ENCODE measurements around the gene CGB5.
"Not testable (repeated sequence)": the region's sequence is repeated elsewhere in the genome, so short reads cannot be mapped to it uniquely, and the experiment has no call there.

The CGB5 gene

GRCh38 chr19:49020931-49021895 is 22.4 kb upstream of the CGB5 start:
- DNase-seq (ENCODE audit: low read depth in 4 of 4, low spot score in 1 of 4) = no peak

- no peak for DNase-seq (ENCODE audit: low read depth in 4 of 4, low spot score in 1 of 4)
Measured at GRCh38 chr19:49022116-49022515, 21.5 kb upstream of the CGB5 start.

GRCh38 chr19:49024233-49024632 is 19.4 kb upstream of the CGB5 start, which contains the start of gene CGB3:
TSS of gene CGB3 (minus strand) at chr19:49024333. CDS start at chr19:49023971, 362 bp downstream.
- DNase-seq (ENCODE audit: low read depth in 4 of 4, low spot score in 1 of 4) = not testable (repeated sequence)

- not testable (repeated sequence) for DNase-seq (ENCODE audit: low read depth in 4 of 4, low spot score in 1 of 4)
Measured at GRCh38 chr19:49025088-49025487, 18.6 kb upstream of the CGB5 start.

- DNase-seq (ENCODE audit: low read depth in 4 of 4, low spot score in 1 of 4) = not testable (repeated sequence)
Measured at GRCh38 chr19:49025599-49025998, 18.0 kb upstream of the CGB5 start.

GRCh38 chr19:49028686-49029085 is 15.0 kb upstream of the CGB5 start:
- DNase-seq (ENCODE audit: low read depth in 4 of 4, low spot score in 1 of 4) = not testable (repeated sequence)

GRCh38 chr19:49029749-49030148 is 13.9 kb upstream of the CGB5 start:
- DNase-seq (ENCODE audit: low read depth in 4 of 4, low spot score in 1 of 4) = not testable (repeated sequence)

- DNase-seq (ENCODE audit: low read depth in 4 of 4, low spot score in 1 of 4) = not testable (repeated sequence)
Measured at GRCh38 chr19:49030323-49030722, 13.3 kb upstream of the CGB5 start.

- DNase-seq (ENCODE audit: low read depth in 4 of 4, low spot score in 1 of 4) = peak in 3 of 4 experiments; percentile 42 to 65 (median 57)
Measured at GRCh38 chr19:49031642-49032301, 11.9 kb upstream of the CGB5 start, which contains the start of gene CGB2. TSS of gene CGB2 (plus strand) at chr19:49031890. CDS start at chr19:49032096, 206 bp downstream.

GRCh38 chr19:49036815-49037214 is 6.8 kb upstream of the CGB5 start, which contains the start of gene CGB1:
TSS of gene CGB1 (minus strand) at chr19:49036895. CDS start at chr19:49036711, 184 bp downstream.
- peak in 1 of 4 experiments; percentile 35 for DNase-seq (ENCODE audit: low read depth in 4 of 4, low spot score in 1 of 4)

GRCh38 chr19:49038111-49038510 is 5.5 kb upstream of the CGB5 start:
- DNase-seq (ENCODE audit: low read depth in 4 of 4, low spot score in 1 of 4) = not testable (repeated sequence)

GRCh38 chr19:49038557-49039276 is 4.9 kb upstream of the CGB5 start:
- not testable (repeated sequence) for DNase-seq (ENCODE audit: low read depth in 4 of 4, low spot score in 1 of 4)

GRCh38 chr19:49039736-49040135 is 3.9 kb upstream of the CGB5 start:
- DNase-seq (ENCODE audit: low read depth in 4 of 4, low spot score in 1 of 4) = not testable (repeated sequence)

- no peak for DNase-seq (ENCODE audit: low read depth in 4 of 4, low spot score in 1 of 4)
Measured at GRCh38 chr19:49042177-49042576, 1.5 kb upstream of the CGB5 start.

- DNase-seq (ENCODE audit: low read depth in 4 of 4, low spot score in 1 of 4) = not testable (repeated sequence)
Measured at GRCh38 chr19:49042666-49043065, 982 bp upstream of the CGB5 start.

- not testable (repeated sequence) for DNase-seq (ENCODE audit: low read depth in 4 of 4, low spot score in 1 of 4)
Measured at GRCh38 chr19:49049011-49049410, 5.4 kb downstream of the CGB5 start, which contains the start of gene CGB8. TSS of gene CGB8 (minus strand) at chr19:49049111. CDS start at chr19:49048739, 372 bp downstream.

- DNase-seq (ENCODE audit: low read depth in 4 of 4, low spot score in 1 of 4) = not testable (repeated sequence)
Measured at GRCh38 chr19:49049834-49050233, 6.2 kb downstream of the CGB5 start.

- DNase-seq (ENCODE audit: low read depth in 4 of 4, low spot score in 1 of 4) = not testable (repeated sequence)
Measured at GRCh38 chr19:49050376-49051033, 6.9 kb downstream of the CGB5 start.

- peak in 1 of 4 experiments; percentile 40 for DNase-seq (ENCODE audit: low read depth in 4 of 4, low spot score in 1 of 4)
Measured at GRCh38 chr19:49056101-49056901, 12.7 kb downstream of the CGB5 start.

Data from stimulated activated CD4-positive, alpha-beta T cell treated with anti-CD3 and anti-CD28 coated beads, Interleukin-1b, Interleukin-23, amount 100 ng/mL, for 24 hours (primary cell).